ENCODE data around the gene HACD2. TPM values are rescaled to one million over a fixed set of nuclear protein-coding genes. Genes with fewer than 3 reads are reported as not detected.
A peak's percentile ranks its signal among the peaks of the same experiment; 100 is the strongest.
"Not testable (repeated sequence)": the region's sequence is repeated elsewhere in the genome, so short reads cannot be mapped to it uniquely, and the experiment has no call there.

Gene HACD2
- polyA plus RNA-seq, 5 donors, result 30.8 to 44.7 (median 35.5) TPM

DNA sequence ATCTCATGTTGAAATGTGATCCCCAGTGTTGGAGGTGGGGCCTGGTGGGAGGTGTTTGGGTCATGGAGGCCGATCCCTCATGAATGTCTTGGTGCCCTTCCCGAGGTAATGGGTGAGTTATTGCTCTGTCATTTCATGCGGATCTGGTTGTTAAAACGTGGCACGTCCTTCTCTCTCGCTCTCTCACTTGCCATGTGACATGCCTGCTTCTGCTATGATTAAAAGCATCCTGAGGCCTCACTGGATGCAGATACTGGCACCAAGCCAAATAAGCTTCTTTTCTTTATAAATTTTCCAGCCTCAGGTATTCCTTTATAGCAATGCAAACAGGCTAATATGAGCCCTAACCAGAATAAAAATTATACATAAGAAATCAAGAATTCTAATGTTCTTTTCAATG lies 31.7 kb upstream of the HACD2 start:
- no peak for DNase-seq

DNA sequence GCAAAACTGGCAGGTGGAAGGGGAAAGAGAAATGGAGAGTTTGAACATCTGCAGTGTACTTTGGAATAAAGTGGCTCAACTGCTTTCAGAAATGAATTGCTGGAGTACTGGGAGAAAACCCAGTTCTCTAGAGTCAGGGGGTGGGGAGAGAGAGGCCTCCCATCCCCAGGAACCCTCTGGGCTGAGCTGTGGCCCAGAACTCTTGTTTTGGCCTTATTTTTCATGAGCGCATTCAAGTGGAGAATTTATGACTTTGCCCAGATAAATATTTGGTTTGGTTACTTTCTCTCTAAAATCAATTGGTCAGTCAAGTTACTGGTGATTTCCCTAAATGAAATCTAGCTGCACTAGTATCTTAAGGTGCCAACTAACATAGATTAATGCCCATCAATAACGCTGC lies 28.7 kb upstream of the HACD2 start:
- no peak for DNase-seq

DNA sequence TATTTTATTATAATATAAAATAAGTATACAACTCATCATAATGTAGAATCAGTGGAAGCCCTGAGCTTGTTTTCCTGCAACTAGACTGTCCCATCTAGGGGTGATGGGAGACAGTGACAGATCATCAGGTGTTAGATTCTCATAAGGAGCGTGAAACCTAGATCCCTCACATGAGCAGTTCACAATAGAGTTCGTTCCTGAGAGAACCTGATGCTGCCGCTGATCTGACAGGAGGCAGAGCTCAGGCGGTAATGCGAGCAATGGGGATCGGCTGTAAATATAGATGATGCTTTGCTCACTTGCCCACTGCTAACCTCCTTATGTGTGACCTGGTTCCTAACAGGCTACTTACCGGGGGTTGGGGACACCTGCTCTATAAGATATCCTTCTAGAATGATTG lies 26.8 kb upstream of the HACD2 start:
- DNase-seq, result not testable (repeated sequence)

DNA sequence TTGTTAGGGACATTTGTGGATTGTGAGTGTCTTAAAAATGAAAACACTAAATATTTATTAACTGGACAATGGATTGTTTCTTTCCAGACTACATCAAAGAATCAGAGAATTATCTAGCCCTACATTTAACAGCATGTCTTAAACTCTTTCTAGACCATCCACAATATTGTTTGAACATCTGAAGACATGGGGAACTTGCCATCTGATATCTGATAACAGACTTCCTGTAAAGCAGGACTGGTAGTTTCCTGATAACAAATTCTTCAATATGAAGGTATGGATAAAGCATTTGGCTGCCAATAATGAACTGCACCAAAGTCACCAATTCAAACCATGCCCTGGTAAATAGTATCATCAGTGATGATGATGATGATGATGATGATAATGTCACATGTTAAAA lies 26.2 kb upstream of the HACD2 start:
- DNase-seq, result no peak

DNA sequence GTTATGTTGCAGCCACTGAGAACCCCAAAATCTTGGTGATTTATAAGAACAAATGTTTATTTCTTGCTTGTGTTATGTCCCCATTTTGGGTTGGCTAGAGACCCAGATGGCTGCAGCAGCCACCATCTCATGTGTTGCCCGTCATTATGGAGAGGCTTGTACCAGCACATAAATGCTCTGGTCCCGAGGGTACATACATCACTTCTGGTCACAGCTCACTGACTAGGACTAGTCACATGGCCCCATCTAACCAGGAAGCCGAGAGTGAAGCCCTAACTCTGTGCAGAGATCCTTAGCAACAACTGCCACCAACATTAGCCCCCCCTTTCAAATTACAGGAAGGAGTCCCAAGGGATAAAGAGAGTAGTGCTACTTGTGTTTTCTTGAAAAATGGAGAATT lies 25.5 kb upstream of the HACD2 start:
- no peak for DNase-seq

DNA sequence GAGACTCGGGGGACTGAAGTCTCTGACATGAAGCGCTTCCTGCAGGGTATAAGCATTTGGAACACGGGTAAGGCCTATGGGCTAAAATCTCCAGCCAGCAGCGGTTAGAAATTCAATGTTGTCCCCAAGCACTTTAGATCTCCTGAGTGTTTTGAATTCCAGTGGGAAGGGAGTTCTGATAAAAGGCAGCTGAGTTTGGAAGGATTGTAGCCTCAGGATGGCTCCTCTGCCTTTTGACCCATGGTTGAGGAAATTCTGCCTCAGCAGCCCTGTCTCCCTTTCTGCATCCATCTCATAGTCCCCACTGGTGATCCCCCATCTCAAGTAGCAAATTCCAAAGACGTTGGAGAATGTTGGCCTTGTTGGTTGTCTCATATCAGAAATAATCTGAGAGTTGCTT lies 24.2 kb upstream of the HACD2 start:
- no peak for DNase-seq

DNA sequence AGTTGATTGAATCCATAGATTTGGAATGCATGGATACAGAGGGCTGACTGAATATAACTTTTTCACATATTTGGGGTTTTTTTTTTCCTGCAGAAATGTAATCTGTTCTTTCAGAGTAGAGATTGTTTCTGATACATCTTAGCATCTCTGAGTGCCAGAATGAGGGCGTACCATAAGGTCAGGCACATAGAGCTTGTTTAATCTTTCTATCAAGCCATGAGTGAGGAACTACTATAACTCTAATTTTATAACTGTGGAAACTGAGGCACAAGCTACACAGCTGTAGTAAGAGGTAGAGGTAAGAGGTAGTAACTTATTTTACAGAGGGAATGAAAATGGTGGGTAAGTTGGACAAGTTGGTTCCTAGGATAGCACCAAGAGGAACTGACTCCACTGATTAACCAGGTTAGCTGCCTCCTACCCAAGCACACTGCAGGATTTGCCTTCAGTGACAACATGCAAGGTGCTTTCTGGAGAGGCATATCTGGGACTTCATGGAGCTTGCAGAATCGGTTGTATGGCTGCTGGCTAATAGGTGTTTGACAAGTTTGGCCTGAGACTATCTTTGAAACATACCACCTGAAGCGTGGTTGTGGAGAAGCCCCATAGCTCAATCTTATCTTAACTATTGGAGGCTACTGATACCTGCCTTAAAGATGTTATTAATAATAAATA lies 23.5 kb upstream of the HACD2 start:
- DNase-seq, result no peak

DNA sequence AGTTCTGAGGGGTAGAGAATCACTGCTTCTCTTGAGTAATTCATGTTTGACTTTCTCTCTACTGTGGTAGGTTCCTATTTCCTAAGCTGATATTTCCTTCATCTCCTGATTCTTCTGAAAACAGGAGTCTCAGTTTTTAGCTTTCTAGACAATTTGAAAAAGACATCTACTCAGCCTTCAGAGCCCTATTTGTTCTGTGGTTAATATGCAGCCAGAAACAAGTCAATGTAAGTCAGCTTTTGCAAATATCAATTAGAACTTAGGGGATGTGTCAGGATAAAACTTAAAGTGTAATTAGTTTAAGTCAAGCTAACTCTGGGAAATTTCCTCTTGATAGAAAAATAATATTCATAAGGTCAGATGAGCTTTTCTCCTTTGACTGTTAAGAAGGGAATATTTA lies 21.7 kb upstream of the HACD2 start:
- no peak for DNase-seq

DNA sequence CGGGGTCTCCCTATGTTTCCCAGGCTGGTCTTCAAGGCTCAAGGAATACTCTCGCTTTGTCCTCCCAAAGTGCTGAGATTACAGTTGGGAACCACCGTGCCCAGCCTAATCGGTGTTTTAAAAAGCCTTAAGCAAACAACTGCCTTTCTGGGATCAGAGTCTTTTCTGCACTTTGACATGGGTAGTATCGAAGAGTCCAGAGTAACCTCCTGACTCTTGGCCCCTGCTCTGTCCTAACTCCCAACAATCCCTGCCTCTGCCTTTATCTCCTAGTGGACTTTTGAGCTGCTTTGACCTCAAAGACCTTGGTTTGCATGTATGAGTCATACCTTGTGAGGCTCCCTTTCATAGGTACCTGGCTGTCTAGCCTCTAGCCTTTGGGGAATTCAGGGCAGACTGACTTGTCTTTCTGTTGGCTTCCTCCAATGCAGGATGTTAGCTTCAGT lies 21.0 kb upstream of the HACD2 start:
- no peak for DNase-seq

DNA sequence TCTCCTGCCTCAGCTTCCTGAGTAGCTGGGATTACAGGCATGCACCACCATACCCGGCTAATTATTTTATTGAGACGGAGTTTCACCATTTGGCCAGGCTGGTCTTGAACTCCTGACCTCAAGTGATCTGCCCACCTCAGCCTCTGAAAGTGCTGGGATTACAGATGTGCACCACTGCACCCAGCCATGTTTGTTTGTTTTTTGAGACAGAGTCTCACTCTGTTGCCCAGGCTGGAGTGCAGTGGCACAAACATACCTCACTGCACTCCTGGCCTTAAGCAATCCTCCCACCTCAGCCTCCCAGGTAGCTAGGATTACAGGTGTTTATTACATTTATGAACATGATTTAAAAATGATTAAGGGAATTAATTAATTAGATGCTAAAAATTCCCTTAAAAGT lies 18.3 kb upstream of the HACD2 start:
- DNase-seq, result not testable (repeated sequence)

DNA sequence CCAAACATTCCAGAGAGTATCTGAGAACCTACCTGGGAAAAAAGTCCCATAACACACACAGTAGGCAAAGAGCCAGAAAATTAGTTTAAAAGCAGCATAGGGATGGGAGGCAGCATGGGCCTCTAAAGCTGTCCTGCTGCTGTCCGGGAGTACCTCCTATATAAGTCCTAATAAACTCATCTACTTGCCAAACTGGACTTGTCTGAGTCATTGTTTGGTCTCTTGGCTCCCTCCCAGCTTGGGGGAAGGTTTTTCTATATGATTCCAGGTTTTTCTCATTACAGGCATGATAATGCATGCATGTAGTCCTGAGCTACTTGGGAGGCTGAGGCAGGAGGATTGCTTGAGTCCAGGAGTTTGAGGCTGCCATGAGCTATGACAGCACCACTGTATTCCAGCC lies 17.5 kb upstream of the HACD2 start:
- DNase-seq, result no peak

DNA sequence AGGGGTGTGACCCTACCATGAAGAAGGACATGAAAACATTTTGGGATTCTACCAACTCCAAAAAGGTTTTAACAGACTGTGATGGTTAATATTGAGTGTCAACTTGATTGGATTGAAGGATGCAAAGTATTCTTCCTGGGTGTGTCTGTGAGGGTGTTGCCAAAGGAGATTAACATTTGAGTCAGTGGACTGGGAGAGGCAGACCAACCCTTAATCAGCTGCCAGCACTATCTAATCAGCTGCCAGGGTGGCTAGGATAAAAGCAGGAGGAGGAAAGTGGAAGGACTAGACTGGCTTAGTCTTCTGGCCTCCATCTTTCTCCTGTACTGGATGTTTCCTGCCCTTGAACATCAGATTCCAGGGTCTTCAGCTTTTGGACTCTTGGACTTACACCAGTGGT lies 16.0 kb upstream of the HACD2 start:
- DNase-seq, result not testable (repeated sequence)

DNA sequence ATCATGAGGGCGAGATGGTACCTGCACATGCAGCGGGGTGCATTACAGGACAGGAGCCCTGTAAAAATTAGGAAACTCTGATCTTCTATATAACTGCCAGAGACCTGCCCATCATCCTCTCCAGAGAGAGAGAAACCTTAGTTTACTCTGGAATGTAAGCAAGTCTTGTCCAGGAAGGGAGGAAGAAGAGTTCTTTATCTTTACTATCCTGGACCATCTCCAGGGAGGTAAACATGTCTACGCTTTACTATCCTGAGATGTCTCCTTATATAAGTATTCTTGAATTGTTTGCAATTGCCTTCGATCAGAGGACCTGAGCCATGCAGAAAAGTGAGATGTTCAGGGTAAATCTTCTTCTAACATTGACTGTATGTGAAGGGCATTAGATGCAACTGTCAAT lies 12.7 kb upstream of the HACD2 start:
- DNase-seq, result no peak

DNA sequence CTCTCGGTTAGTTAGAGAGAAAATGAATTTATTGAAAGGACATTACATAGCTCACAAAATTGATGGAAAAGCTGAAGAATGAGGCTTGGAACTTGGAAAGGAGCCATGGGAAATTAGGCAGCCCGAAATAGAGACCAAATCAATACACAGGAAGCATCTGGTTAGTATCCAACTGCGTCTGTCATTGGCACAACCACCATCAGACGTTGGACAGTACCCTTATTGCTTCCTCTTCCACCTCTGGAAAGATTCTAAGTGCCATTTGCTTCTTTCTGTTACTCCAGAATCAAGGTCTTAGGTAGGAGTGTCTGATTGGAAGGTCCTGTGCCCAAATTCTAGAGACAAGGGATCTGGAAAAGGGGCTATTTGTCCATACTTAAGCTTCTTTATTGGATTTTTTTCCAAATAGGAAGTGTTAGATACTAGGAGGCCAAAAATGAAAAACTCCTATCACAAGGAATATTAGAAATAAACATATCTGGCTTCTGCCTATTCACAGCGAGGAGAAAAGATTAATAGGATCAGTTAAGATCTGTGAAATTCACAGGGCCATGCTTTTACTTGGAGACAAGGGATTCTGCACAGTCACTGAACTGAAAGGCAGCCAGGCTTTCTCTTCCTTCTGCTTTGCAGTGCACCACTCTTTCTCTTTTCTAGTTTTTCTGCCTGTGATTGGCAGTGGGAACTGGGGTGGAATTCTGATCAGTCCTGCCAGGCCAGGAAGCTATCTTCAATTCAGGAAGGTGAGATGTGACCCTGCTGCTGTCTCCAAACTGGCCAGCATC lies 10.7 kb upstream of the HACD2 start:
- no peak for DNase-seq

DNA sequence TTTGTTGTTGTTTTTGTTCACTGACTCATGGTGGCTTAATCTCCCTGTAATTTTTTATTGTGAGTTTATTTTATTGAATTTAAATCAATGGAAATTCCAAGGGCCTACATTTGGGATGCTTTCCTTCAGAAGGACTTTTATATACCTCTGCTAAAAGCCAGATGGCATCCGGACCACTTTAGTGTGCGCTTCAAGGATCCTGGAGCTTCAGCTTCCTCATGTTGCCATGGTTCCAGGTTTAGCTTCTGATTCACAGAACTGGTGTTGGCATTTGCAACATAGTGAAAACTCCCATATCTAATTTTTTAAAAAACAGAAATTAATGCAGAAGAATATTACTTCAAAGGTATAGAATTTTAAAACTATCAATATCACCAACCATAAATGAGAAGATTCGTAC lies 8.5 kb upstream of the HACD2 start:
- no peak for DNase-seq

DNA sequence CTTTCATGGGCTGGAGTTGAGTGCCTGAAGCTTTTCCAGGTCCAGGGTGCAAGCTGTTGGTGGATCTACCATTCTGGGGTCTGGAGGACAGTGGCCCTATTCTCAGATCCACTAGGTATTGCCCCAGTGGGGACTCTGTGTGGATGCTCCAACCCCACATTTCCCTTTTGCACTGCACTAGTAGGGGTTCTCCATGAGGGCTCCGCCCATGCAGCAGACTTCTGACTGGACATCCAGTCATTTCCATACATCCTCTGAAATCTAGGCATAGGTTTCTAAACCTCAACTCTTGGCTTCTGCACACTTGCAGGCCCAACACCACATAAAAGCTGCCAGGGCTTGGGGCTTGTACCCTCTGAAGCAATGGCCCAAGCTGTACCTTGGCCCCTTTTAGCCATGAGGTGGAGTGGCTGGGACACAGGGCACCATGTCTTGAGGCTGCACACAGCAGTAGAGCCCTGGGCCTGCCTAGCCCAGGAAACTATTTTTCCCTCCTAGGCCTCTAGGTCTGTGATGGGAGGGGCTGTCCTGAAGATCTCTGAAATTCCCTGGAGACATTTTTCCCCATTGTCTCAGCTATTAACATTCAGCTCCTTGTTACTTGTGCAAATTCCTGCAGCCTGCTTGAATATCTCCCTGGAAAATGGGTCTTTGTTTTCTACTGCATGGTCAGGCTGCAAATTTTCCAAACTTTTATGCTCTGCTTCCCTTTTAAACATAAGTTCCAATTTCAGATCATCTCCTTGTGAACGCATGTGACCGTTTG lies 6.0 kb upstream of the HACD2 start:
- no peak for DNase-seq

DNA sequence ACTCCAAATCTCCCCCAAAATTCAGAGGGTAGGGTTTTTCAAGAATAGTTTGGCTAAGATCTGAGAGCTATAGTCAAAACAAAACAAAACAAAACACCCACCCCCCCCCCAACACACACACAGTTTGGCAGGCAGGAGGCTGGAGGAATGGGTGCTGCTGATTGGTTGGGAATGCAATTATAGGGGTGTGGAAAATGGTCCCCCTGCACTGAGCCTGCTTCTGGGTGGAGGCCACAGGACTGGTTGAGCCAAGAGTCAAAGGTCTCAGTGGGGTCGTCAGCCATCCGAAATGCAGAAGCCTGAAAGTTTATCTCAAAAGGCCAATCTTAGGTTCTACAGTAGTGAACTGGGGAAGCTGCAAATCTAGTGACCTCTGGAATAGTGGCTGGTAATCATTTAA lies 2.5 kb upstream of the HACD2 start:
- DNase-seq, result no peak

DNA sequence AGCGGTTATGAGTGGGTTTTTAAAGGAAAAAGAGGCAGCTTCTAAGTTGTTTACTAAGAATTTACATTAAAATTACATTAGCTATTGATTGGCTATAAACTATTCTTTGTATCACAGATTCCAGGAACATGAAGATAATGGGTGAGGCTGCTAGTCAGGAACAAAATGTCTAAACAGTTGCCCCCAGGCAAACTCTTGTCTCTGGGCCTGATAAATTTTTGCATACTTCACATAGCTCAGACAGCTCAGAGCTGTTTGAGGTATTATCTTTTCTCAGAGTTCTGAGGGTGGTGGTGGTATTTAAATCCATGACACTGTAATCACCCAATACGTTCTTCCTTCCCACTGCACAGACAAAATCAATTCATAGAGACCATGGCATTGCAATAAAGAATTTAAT lies 2.1 kb upstream of the HACD2 start:
- DNase-seq, result no peak

DNA sequence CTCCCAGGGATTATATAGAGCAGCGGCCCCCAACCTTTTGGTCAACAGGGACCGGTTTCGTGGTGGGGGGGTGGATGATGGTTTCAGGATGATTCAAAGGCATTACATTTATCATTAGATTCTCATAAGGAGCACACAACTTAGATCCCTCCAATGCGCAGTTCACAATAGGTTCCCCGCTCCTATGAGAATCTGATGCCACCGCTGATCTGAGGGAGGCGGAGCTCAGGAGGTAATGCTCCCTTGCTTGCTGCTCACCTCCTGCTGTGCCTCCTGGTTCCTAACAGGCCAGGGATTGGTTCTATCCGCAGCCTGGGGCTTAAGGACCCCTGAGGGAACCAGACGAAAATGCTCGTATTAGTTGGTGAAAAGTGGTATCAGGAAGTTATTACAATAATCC lies 1.3 kb upstream of the HACD2 start:
- DNase-seq, result peak; percentile 13 to 23

DNA sequence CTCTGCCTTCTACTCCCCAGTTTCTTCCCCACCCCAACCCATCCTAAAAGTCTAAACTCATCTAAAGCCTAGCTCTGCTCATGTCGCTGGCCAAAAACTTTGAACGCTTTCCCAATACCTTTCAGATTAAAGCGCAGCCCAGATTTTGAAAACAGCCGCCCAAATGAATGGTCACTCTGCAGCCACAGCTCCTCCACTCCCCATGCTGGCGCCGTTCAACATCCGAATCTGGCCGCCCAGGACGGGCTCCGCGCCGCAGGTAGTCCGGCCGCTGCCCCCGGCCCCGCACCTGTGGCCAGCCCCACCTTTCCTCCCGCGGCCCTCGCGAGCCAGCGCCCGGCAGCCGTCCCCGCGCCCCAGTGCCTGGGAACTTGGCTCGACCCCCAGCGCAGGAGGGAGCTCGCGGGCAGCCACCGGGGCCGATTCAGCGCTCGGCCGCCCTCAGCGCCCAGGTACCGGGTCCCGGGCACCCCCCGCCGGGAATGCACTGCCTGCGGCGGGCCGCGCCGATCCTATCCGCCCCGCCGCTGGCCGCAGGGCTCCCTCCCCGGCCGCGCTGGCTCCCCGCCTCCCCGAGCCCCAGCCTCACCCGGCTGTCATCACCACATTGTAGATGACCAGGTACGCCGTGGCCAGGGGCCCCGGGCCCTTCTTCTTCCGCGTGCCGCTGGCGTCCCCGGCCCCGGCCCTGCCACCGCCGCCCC lies 417 bp downstream of the HACD2 start:
- peak; percentile 34 to 36 for DNase-seq

DNA sequence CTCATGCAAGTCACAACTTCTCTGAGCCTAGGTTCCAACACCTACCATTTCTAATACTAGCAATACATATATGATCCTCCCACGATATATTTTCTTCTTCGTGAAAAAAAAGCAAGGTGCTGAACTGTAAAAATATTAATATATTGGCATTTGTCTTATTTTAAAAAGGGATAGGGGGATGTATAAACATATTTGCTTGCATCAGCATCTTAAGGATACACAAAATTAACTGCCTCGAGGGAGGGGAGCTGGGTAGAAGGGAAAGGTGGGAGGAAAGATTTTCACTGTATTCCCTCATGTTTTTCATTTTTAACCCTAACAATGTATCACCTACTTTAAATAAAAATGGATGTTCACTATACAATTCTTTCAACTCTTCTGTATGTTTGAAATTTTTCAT lies 1.3 kb downstream of the HACD2 start:
- no peak for DNase-seq

DNA sequence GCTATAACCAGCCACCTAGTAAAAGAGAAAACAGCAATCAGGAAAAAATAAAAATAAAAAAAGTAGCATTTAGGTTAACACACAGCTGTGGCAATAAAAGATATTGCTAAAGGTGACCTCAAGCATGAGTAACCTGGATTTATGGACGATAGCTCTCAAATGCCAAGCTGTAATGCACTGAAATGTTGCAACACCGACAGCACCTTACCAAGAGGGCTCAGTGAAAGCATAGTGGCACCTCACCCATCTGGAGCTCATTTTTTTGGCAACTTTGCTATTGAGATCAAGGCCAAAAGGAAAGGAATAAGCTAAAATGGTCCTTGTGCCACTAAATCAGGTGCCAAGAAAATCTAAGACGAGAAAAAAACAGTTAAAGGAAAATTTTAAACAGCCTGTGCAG lies 2.5 kb downstream of the HACD2 start:
- DNase-seq, result no peak

Measured in right lung (tissue), 5 donors.